Natural killer cell (primary cell): ENCODE measurements around the gene MXD4. TPM values are rescaled to one million over a fixed set of nuclear protein-coding genes. Genes with fewer than 3 reads are reported as not detected.

Experiments
- ATAC-seq, 3 donors: fragments of 150-1000 bp in 2 of 3; fragments of 200-7000 bp in 1 of 3; cut with Tn5 transposase; 1 replicate in 1 of 3; 2 replicates in 2 of 3; pipeline ENCODE4 v1.10.0; 2021; ENCODE audit warnings: mild to moderate bottlenecking in 2 of 3, moderate library complexity in 2 of 3
- DNase-seq, 2 donors: peaks; one replicate each; pipeline versions ENCODE4 v3.0.0 to v3.0.0-alpha.2; 2013 to 2021; ENCODE audit warnings: mixed read lengths in 1 of 2
- H3K27ac ChIP-seq: one replicate; pipeline ENCODE4 v1.5.1; 2013; ENCODE audit warnings: mild to moderate bottlenecking, low read length
- H3K27me3 ChIP-seq: one replicate; pipeline ENCODE4 v1.6.1; 2013; ENCODE audit warnings: low read length; ENCODE audit not compliant: control insufficient read depth, insufficient read depth
- H3K36me3 ChIP-seq: one replicate; pipeline ENCODE4 v1.6.1; 2013; ENCODE audit warnings: low read length; ENCODE audit not compliant: control insufficient read depth, insufficient read depth
- H3K4me1 ChIP-seq: one replicate; pipeline ENCODE4 v1.6.1; 2013; ENCODE audit warnings: low read length; ENCODE audit not compliant: control insufficient read depth, insufficient read depth
- H3K4me3 ChIP-seq: one replicate; pipeline ENCODE4 v1.5.1; 2013; ENCODE audit warnings: low read length
- H3K9me3 ChIP-seq: one replicate; pipeline ENCODE4 v1.6.1; 2013; ENCODE audit warnings: low read length; ENCODE audit not compliant: control insufficient read depth, insufficient read depth
- H3K27ac Mint-ChIP-seq, 2 donors: one replicate each; pipeline ENCODE4 v1.8.0; 2022; ENCODE audit warnings: mild to moderate bottlenecking in 2 of 2, mixed read lengths in 2 of 2, moderate library complexity in 1 of 2
- H3K27me3 Mint-ChIP-seq, 2 donors: one replicate each; pipeline ENCODE4 v1.8.0; 2022; ENCODE audit warnings: low read depth in 2 of 2, mixed read lengths in 2 of 2
- H3K36me3 Mint-ChIP-seq: one replicate; pipeline ENCODE4 v1.8.0; 2022; ENCODE audit warnings: mixed read lengths
- H3K4me1 Mint-ChIP-seq, 2 donors: one replicate each; pipeline ENCODE4 v1.8.0; 2022; ENCODE audit warnings: mixed read lengths in 2 of 2
- H3K4me3 Mint-ChIP-seq: one replicate; pipeline ENCODE4 v1.8.0; 2022; ENCODE audit warnings: mild to moderate bottlenecking, moderate library complexity, mixed read lengths
- H3K9me3 Mint-ChIP-seq, 2 donors: one replicate each; pipeline ENCODE4 v1.8.0; 2022; ENCODE audit warnings: mixed read lengths in 2 of 2
- WGBS: methylation state at CpG from one replicate; pipeline ENCODE4 v1.1.7; 2013; ENCODE audit warnings: missing lambda C conversion rate; ENCODE audit not compliant: insufficient coverage; 5-methylcytosine and 5-hydroxymethylcytosine counted together
- intact Hi-C: fragments of 100-400 bp; cut with micrococcal nuclease; formaldehyde crosslinking; loops from one replicate; pipeline ENCODE4 v1.14.2; 2022
- total RNA-seq, 4 donors: library from RNA; stranded (reverse); fragments of 120-200 nt in 1 of 4; gene quantifications; one replicate each; pipeline versions ENCODE4 v1.2.3 to v1.2.4, GENCODE V29; 2013 to 2022
- TF ChIP-seq, protein P1 (sequence below): fragments of 200-600 bp; IDR thresholded peaks from one replicate; pipeline ENCODE4 v1.8.0; 2022; ENCODE audit warnings: antibody characterized with exemption

The MXD4 gene
- total RNA-seq, 3 donors from 2014 or later (not counting 1 experiment from before 2014, with no cell fraction given) = 141 to 172 (median 166) TPM

DNA sequence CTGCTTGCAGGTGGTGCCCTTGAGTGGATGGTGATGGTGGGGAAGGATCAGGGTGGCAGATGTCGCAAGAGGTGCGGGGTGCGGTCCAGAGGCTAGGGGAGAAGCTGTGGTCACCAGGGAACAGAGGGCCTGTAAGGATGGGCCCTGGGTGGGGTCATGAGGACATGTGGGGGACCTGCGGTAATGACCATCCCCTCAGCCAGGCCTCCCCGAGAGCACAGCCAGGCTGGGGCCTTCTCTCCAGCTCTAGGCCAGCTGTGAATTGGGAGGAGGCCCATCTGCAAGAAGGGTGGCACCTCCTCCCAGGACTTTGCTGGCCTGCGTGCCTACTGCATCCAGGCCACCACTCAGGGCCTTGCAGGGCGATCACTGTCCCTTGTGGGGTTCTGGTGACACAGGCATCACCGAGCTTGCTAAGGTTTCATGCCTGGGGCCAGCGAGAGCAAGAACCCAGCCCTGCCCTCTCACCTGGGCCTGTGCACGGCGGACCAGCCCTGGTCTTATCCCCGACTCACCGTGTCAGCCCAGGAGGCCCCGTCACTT is 34.1 kb upstream of the MXD4 start:
- H3K27ac Mint-ChIP-seq = peak overlapping the region; percentile 59 to 82
- 95% methylated on average over 14 of the region's 14 CpGs for WGBS
- no peaks in the 10 kb centered on the region for H3K27me3 Mint-ChIP-seq
- ATAC-seq (no peak), DNase-seq (no peak)
- Histone ChIP-seq H3K4me1 (peaks cover 18% of the 10 kb centered on the region), H3K27ac (no peak overlapping the region), H3K27me3 (no peaks in the 10 kb centered on the region), H3K9me3 (no peaks in the 10 kb centered on the region), H3K36me3 (no peaks in the 10 kb centered on the region), H3K4me3 (no peak overlapping the region)
- H3K4me1 Mint-ChIP-seq = peaks cover 8 to 27% of the 10 kb centered on the region in 2 donors
- peaks cover 5% of the 10 kb centered on the region for H3K36me3 Mint-ChIP-seq
- intact Hi-C loops = no loop called here
- TF ChIP-seq, protein P1, sequence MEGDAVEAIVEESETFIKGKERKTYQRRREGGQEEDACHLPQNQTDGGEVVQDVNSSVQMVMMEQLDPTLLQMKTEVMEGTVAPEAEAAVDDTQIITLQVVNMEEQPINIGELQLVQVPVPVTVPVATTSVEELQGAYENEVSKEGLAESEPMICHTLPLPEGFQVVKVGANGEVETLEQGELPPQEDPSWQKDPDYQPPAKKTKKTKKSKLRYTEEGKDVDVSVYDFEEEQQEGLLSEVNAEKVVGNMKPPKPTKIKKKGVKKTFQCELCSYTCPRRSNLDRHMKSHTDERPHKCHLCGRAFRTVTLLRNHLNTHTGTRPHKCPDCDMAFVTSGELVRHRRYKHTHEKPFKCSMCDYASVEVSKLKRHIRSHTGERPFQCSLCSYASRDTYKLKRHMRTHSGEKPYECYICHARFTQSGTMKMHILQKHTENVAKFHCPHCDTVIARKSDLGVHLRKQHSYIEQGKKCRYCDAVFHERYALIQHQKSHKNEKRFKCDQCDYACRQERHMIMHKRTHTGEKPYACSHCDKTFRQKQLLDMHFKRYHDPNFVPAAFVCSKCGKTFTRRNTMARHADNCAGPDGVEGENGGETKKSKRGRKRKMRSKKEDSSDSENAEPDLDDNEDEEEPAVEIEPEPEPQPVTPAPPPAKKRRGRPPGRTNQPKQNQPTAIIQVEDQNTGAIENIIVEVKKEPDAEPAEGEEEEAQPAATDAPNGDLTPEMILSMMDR = no peak
- H3K4me3 Mint-ChIP-seq = no peak overlapping the region
- no peaks in the 10 kb centered on the region for H3K9me3 Mint-ChIP-seq

DNA sequence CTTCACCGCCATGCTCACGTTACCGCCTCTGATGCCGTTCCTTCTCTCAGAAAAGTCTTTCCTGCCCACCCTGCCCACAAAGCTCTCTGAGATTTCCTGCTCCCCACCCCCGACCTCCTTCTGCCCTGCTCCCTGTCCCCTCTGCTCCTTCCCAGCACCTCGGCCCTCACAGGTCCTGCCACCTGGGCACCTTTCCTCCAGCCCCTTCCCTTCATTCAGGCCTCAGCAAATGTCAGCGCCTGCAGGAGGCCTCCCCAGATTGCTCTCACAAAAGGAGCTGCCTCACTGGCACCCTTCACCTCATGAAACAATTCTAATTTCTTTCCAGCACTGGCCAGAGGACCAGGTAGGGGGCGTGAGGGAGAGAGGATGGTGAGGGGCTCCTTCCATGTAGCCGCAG is 33.6 kb upstream of the MXD4 start:
- Histone ChIP-seq H3K9me3 (no peaks in the 10 kb centered on the region), H3K4me3 (no peak overlapping the region), H3K4me1 (peaks cover 22% of the 10 kb centered on the region), H3K27ac (no peak overlapping the region), H3K27me3 (no peaks in the 10 kb centered on the region), H3K36me3 (no peaks in the 10 kb centered on the region)
- WGBS = 46% methylated on average over 9 of the region's 9 CpGs
- ATAC-seq = no peak
- Mint-ChIP-seq H3K27ac (peak overlapping the region; percentile 59 to 82), H3K4me1 (peaks cover 12 to 31% of the 10 kb centered on the region in 2 donors), H3K4me3 (no peak overlapping the region), H3K27me3 (no peaks in the 10 kb centered on the region), H3K36me3 (peaks cover 5% of the 10 kb centered on the region), H3K9me3 (no peaks in the 10 kb centered on the region)
- TF ChIP-seq, protein P1 = no peak
- intact Hi-C loops = no loop called here
- DNase-seq = peak in 1 of 2 donors; percentile 42

DNA sequence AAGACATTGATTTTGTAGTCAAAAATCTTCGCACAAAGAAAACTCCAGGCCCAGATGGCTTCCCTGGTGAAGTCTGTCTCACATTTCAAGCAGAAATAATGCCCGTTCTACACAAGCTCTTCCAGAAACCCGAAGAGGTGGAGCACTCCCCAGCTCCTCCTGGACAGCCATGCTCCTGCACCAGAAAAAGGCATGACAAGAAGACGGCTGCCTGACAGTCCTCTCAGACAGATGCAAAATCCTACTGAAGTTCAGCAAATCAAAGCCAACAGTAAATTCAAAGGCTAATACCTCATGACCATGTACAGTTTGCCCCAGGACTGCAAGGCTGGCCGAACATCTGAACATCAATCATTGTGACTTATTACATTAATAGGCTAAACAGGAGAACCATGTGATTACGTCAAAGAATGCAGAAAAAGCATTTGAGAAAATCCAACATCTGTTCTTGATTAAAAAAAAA is 30.8 kb upstream of the MXD4 start:
- Mint-ChIP-seq H3K4me3 (no peak overlapping the region), H3K27ac (peak overlapping the region in 1 of 2 donors; percentile 41), H3K27me3 (no peaks in the 10 kb centered on the region), H3K9me3 (no peaks in the 10 kb centered on the region), H3K36me3 (no peaks in the 10 kb centered on the region), H3K4me1 (peaks cover 11 to 29% of the 10 kb centered on the region in 2 donors)
- intact Hi-C loops = no loop called here
- 78% methylated on average over 5 of the region's 6 CpGs for WGBS
- H3K4me3 ChIP-seq = no peak overlapping the region
- no peak for DNase-seq
- H3K36me3 ChIP-seq = no peaks in the 10 kb centered on the region
- TF ChIP-seq, protein P1 = no peak
- no peak overlapping the region for H3K27ac ChIP-seq
- ATAC-seq = no peak
- H3K4me1 ChIP-seq = peaks cover 39% of the 10 kb centered on the region
- no peaks in the 10 kb centered on the region for H3K27me3 ChIP-seq
- no peaks in the 10 kb centered on the region for H3K9me3 ChIP-seq
